ENCODE results near the gene HIC1. TPM values are rescaled to one million over a fixed set of nuclear protein-coding genes. Genes with fewer than 3 reads are reported as not detected.

Gene HIC1
- polyA plus RNA-seq, 1 donor (not counting 4 experiments of a cell fraction or from before 2014, with no cell fraction given), result 0.64 TPM

- no peak for FAIRE-seq
- Histone ChIP-seq H3K9me1 (ENCODE audit: control insufficient read depth, extremely low read depth, insufficient read depth, low read length) (no peaks in the 10 kb centered on the region), H3K27ac (ENCODE audit: control insufficient read depth, insufficient read depth, low read length) (no peak overlapping the region), H3K4me2 (ENCODE audit: control insufficient read depth, extremely low read depth, insufficient read depth, low read depth, low read length) (no peak overlapping the region), H3K9ac (ENCODE audit: control insufficient read depth, extremely low read depth, insufficient read depth, low read length) (no peak overlapping the region), H3K4me1 (ENCODE audit: control insufficient read depth, extremely low read depth, insufficient read depth, low read length) (no peaks in the 10 kb centered on the region), H3K4me3 (ENCODE audit: control insufficient read depth in 2 of 3, extremely low read depth in 1 of 3, insufficient read depth in 2 of 3, low read depth in 1 of 3, low read length in 3 of 3) (no peak overlapping the region), H3K79me2 (ENCODE audit: control insufficient read depth, insufficient read depth, low read length) (no peaks in the 10 kb centered on the region), H4K20me1 (ENCODE audit: control insufficient read depth, extremely low read depth, insufficient read depth, low read length) (no peaks in the 10 kb centered on the region), H3K9me3 (ENCODE audit: control insufficient read depth, low read depth, low read length) (no peaks in the 10 kb centered on the region), H3K36me3 (ENCODE audit: control insufficient read depth in 2 of 2, extremely low read depth in 1 of 2, insufficient read depth in 2 of 2, low read length in 2 of 2) (no peaks in the 10 kb centered on the region), H3K27me3 (ENCODE audit: control insufficient read depth, extremely low read depth, insufficient read depth, low read length) (no peaks in the 10 kb centered on the region), H2AFZ (ENCODE audit: control insufficient read depth, low read length) (no peak overlapping the region)
- dilution Hi-C loops (cut with MboI; ENCODE audit: extremely low pct_ligation_motif_present, low sequenced_read_pairs), result no loop called here
- TF ChIP-seq CTCF (optimal IDR thresholded peaks at IDR 0.05 in 1 of 3, IDR thresholded peaks at IDR 0.05 in 1 of 3, conservative IDR thresholded peaks at IDR 0.05 in 1 of 3; ENCODE audit: extremely low read depth in 1 of 3, insufficient read depth in 2 of 3, low read length in 3 of 3) (no peak), EZH2 (IDR thresholded peaks at IDR 0.05; ENCODE audit: low read length) (no peak)
- DNase-seq (ENCODE audit: low read depth, low spot score), result no peak
Measured at GRCh38 chr17:2108170-2108569, 53.3 kb downstream of the HIC1 start.

- H3K27me3 ChIP-seq (ENCODE audit: control insufficient read depth, extremely low read depth, insufficient read depth, low read length), result no peaks in the 10 kb centered on the region
- no peak overlapping the region for H3K9ac ChIP-seq (ENCODE audit: control insufficient read depth, extremely low read depth, insufficient read depth, low read length)
- no peak overlapping the region for H3K27ac ChIP-seq (ENCODE audit: control insufficient read depth, insufficient read depth, low read length)
- no peak overlapping the region for H2AFZ ChIP-seq (ENCODE audit: control insufficient read depth, low read length)
- no peaks in the 10 kb centered on the region for H3K36me3 ChIP-seq (ENCODE audit: control insufficient read depth in 2 of 2, extremely low read depth in 1 of 2, insufficient read depth in 2 of 2, low read length in 2 of 2)
- H4K20me1 ChIP-seq (ENCODE audit: control insufficient read depth, extremely low read depth, insufficient read depth, low read length), result no peaks in the 10 kb centered on the region
- H3K4me3 ChIP-seq (ENCODE audit: control insufficient read depth in 2 of 3, extremely low read depth in 1 of 3, insufficient read depth in 2 of 3, low read depth in 1 of 3, low read length in 3 of 3), result no peak overlapping the region
- TF ChIP-seq EZH2 (IDR thresholded peaks at IDR 0.05; ENCODE audit: low read length) (no peak), CTCF (optimal IDR thresholded peaks at IDR 0.05 in 1 of 3, IDR thresholded peaks at IDR 0.05 in 1 of 3, conservative IDR thresholded peaks at IDR 0.05 in 1 of 3; ENCODE audit: extremely low read depth in 1 of 3, insufficient read depth in 2 of 3, low read length in 3 of 3) (no peak)
- H3K4me1 ChIP-seq (ENCODE audit: control insufficient read depth, extremely low read depth, insufficient read depth, low read length), result no peaks in the 10 kb centered on the region
- H3K4me2 ChIP-seq (ENCODE audit: control insufficient read depth, extremely low read depth, insufficient read depth, low read depth, low read length), result no peak overlapping the region
- FAIRE-seq, result no peak
- no peaks in the 10 kb centered on the region for H3K9me3 ChIP-seq (ENCODE audit: control insufficient read depth, low read depth, low read length)
- dilution Hi-C loops (cut with MboI; ENCODE audit: extremely low pct_ligation_motif_present, low sequenced_read_pairs), result no loop called here
- H3K9me1 ChIP-seq (ENCODE audit: control insufficient read depth, extremely low read depth, insufficient read depth, low read length), result peaks cover 3% of the 10 kb centered on the region
- H3K79me2 ChIP-seq (ENCODE audit: control insufficient read depth, insufficient read depth, low read length), result no peaks in the 10 kb centered on the region
- DNase-seq (ENCODE audit: low read depth, low spot score), result no peak
Measured at GRCh38 chr17:2110436-2110835, 55.5 kb downstream of the HIC1 start.
